Measurements from ENCODE around the gene NEU4.

DNA sequence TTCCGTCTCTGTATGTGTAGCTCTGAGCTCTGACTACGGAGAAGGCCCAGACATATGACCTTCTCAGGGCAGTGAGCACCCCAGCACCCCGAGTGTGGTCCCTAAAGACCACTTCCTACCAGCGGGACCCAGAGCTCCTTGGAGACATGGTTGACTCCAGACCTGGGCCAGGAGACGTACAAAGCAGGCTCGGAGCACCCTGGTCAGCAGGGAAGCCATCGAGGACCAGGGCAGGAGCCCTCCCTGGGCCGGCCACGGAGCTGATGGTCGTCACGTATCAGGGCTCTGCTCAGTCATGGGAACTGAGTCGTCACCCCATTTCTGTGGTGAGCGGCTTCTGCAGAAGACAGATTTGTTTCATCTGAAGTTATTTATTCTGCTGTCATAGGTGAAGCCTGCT is 12.8 kb upstream of the NEU4 start:
- TF ChIP-seq, protein P1, sequence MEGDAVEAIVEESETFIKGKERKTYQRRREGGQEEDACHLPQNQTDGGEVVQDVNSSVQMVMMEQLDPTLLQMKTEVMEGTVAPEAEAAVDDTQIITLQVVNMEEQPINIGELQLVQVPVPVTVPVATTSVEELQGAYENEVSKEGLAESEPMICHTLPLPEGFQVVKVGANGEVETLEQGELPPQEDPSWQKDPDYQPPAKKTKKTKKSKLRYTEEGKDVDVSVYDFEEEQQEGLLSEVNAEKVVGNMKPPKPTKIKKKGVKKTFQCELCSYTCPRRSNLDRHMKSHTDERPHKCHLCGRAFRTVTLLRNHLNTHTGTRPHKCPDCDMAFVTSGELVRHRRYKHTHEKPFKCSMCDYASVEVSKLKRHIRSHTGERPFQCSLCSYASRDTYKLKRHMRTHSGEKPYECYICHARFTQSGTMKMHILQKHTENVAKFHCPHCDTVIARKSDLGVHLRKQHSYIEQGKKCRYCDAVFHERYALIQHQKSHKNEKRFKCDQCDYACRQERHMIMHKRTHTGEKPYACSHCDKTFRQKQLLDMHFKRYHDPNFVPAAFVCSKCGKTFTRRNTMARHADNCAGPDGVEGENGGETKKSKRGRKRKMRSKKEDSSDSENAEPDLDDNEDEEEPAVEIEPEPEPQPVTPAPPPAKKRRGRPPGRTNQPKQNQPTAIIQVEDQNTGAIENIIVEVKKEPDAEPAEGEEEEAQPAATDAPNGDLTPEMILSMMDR (IDR thresholded peaks at IDR 0.05 in 4 of 5, conservative IDR thresholded peaks at IDR 0.05 in 1 of 5): no peak
- no peak for TF ChIP-seq POLR2A (IDR thresholded peaks at IDR 0.05)

Data from gastrocnemius medialis (tissue), 4 donors.